NCI-H2196 treated with DMSO at 0.1 percent for 48 hours (cell line): ENCODE results near the gene INPP4B.

ENCODE experiments used
- DNase-seq: peaks from one replicate; lab custom pipeline; 2025; ENCODE audit not compliant: unreplicated experiment; lab: John Stamatoyannopoulos, UW

Gene INPP4B

DNA sequence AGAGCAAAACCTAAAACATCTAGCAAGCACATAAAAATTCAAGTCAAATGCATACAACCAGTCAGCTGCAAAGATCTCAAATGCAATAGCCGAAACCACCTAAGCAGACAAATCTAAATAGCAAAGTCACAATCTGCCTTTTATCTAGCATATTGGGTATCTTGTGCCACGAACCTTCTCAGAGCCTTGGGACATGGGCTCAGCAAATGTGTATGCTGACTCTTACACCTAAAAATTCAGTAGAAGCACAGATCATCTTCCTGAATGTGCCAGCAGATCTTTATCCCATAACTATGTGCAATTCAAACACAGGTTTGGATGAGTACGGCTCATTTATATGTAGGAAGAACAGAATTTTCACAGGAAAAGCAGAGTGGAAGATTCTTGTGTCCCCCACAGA is 492.1 kb downstream of the INPP4B start:
- DNase-seq, result no peak

- peak; percentile 26 for DNase-seq
These were observed 492.9 kb downstream of the INPP4B start for GRCh38 chr4:142353149-142353738.

GRCh38 chr4:142352712-142353111 is 493.4 kb downstream of the INPP4B start:
- no peak for DNase-seq

- DNase-seq, result no peak
These were observed 494.1 kb downstream of the INPP4B start for GRCh38 chr4:142351958-142352357.

DNA sequence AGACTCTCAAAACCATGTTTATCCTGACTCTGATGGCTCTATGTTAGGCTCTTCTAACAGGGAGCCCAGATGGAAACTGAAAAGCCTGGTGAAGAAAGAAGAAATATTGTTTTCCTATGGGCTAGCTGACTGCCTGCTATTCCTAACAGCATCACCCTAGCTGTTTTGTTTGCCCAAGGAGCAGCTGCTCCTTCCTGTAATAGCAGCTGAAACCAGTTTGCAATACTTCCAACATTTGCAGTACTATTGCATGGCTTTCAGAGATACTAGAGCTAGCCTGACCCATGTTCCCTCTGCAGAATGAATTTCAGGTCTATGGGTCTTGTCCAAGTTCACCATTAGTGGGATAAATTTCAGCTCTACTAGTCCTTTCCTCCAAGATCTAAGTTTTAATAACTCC is 495.2 kb downstream of the INPP4B start:
- DNase-seq, result peak; percentile 34

DNA sequence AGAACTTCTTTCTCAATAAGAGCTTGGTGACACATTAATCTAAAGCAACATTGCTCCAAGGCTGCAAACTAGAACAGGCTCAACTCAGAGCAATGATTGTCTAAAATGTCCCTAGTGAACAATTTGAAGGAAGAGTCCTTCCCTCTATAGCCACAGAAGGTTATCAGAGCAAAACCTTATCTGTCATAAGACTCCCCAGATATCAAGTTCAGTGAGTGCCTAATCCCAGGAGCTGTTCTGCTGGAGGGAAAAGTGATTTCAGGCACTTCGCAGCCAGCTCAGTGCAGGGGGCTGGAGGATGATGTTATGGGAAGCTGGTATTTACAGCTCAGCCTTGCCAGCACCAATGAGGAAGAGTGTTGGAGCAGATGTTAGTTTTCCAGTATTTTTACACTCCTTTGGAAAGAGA is 497.5 kb downstream of the INPP4B start:
- no peak for DNase-seq

- no peak for DNase-seq
These were observed 498.9 kb downstream of the INPP4B start for GRCh38 chr4:142347241-142347640.

DNA sequence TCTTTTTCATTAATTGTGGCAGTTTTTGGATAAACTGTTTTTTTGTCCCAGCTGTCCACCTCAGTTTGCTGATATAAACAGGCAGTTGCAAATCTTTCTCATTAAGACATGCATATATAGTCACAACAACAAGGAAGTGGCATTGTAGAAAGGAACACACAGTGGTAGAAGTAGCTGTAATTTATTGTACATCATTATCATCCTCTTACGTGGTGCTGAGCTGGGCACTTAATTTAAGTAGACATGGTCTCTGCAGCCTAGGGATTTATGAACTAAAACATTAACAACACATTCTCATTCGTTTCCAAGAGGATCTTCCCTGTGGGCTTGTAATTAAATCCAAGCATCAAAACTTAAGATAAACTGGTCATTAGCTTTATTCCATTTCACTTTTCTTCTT is 500.2 kb downstream of the INPP4B start:
- no peak for DNase-seq

GRCh38 chr4:142341268-142341667 is 504.8 kb downstream of the INPP4B start:
- no peak for DNase-seq

GRCh38 chr4:142339053-142339452 is 507.0 kb downstream of the INPP4B start:
- no peak for DNase-seq

GRCh38 chr4:142336251-142336934 is 509.7 kb downstream of the INPP4B start:
- no peak for DNase-seq

GRCh38 chr4:142334931-142335330 is 511.2 kb downstream of the INPP4B start:
- no peak for DNase-seq

DNA sequence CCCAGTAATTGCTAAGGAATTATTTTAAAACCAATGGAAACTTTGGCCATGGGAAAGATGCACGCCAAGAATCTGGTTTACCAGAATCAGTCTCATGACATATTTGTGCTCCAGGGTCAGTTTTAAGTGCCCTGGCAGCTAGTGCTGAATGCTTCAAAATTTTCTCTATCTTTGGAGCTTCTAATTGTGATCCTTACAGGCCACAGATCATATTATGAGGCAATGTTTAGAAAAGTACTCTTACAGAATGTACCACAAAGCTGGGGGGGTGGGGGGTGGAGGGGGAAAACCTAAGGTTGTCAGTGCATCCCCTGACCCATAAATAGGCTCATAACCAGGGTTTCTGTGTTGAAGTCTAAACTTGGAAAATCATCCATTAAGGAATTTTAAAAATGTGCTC is 514.5 kb downstream of the INPP4B start:
- no peak for DNase-seq

DNA sequence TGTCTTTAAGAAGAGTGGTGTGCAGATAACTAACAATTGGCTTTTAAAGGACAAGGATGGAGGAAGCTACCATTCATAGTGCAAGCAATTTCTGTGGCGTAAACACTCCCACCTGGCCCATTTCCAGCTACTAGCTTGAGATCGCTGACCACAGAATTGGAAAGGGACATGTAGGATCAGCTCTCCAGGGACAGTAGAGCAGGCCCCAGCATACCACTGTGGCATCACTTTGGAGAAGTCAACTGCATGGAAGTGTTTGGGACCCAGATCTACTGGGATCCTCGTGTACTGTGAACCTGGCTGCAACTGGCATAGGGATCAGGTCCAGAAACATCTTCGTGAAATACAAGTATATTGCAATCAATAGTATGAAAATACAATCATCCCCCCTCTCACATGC is 515.0 kb downstream of the INPP4B start:
- DNase-seq, result no peak

DNA sequence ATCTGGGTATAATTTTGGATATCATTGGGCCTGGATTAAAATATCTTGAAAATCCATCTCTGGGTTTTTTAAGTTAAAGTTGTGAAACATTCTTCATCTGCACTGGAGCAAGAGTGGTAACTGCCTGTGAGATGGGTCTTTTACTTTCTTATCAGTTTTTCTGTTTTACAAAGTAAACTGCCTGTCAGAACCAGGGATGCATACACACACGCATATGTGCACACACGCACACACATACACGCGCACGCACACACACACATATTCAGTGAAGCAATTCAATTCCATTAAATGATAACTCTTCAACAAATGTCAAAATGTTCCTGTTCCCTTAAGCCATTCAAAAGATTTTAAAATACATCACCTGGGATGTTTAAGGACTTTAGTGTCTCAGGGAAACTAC is 515.8 kb downstream of the INPP4B start:
- no peak for DNase-seq

DNA sequence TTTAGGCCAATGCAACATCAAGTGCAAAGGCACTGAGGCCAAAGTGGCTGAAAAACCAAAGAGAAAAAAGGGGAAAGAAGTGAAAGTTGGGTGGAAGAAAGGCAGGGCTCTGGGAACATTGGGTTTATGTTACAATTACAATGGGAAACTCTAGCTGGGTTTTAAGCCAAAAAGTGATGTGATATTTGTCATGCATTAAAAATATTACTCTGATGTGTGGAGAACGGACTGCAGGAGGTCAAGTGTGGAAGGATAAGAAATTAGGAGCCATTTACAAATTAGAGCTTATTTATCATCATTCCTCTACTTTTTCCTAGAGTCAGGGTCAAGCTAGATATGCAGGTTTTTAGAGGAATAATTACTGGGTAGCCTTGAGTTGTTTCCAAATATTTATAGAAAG is 516.8 kb downstream of the INPP4B start:
- DNase-seq, result no peak

DNA sequence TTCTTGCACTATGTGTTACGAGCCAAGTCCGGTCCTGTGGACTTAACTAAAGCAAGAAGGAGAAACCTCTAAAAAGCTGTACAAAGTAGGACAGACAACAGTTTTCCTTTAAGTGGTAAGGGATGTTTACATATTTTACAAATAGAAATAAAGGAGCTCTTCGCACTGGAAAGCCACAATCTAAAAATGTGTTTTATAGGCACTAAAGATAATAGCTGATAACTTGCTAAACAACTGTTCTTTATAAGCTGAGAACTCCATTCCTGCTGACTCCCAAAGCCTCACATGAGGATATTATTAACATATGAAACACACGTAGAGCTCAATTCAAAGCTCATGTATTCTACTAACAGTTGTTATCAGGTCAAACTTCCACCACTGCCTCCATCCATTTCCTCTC is 519.9 kb downstream of the INPP4B start:
- no peak for DNase-seq

DNA sequence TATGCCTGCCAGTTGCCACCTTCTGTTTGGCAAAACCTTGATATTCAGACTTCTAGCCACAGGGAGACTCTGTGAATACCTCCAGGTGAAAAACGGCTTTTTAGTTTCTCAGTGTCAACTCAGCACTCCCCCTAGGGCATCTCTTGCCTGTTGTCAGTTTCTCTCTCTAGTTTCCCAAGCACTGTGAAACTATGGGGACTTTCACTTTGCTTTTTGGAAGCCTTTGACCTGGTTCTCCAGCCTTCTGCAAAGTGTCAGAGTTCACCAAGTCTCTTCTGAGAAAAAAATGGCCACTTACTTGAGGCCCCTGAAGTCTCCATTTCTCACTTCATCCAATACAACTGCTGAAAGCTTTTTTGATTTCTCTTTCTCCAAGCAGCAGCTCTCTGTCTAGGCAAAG is 521.5 kb downstream of the INPP4B start:
- no peak for DNase-seq

GRCh38 chr4:142322996-142323395 is 523.1 kb downstream of the INPP4B start:
- no peak for DNase-seq

- DNase-seq, result no peak
These were observed 527.8 kb downstream of the INPP4B start for GRCh38 chr4:142318280-142318679.

- no peak for DNase-seq
These were observed 529.2 kb downstream of the INPP4B start for GRCh38 chr4:142316913-142317312.

DNA sequence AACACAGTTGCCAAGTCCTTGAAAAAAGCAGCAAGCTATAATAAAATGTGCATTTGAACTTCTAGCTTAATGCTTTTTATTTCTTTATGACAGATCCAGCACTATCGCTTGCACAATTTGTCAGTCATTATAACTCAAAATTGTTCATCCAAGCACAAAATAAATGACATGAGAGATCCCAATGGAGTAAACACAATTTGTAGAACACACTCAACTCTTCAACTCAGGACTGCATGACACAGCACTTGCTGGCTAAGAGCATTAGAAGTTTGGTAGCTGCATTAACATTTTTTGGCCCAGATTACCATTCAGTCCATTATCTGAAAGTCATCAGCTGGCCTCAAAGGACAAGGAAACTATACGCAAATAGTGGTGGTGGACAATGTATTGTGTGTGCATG is 530.1 kb downstream of the INPP4B start:
- no peak for DNase-seq

GRCh38 chr4:142314686-142315085 is 531.4 kb downstream of the INPP4B start:
- DNase-seq, result no peak
